Right atrium auricular region (tissue), 2 donors: ENCODE data around the gene PCDH9. TPM values are rescaled to one million over a fixed set of nuclear protein-coding genes. Genes with fewer than 3 reads are reported as not detected.

Experiments used
- DNase-seq: peaks from one replicate; pipeline ENCODE4 v3.0.0-alpha.2; 2019; ENCODE audit warnings: low spot score
- H3K27ac ChIP-seq, 2 donors: fragments of 200-600 bp; sonication (generic); 1 replicate in 1 of 2; 2 replicates in 1 of 2; pipeline ENCODE4 v1.5.1; 2016 to 2019
- H3K27me3 ChIP-seq, 2 donors: fragments of 200-600 bp; sonication (generic); one replicate each; pipeline versions ENCODE4 v1.5.1 to v1.6.0; 2017 to 2019
- H3K36me3 ChIP-seq: fragments of 200-600 bp; sonication (generic); one replicate; pipeline ENCODE4 v1.5.1; 2016
- H3K4me1 ChIP-seq, 2 donors: fragments of 200-600 bp; sonication (generic); one replicate each; pipeline versions ENCODE4 v1.5.1 to v1.6.0; 2017 to 2019
- H3K4me3 ChIP-seq, 2 donors: fragments of 200-600 bp; sonication (generic); 1 replicate in 1 of 2; 2 replicates in 1 of 2; pipeline ENCODE4 v1.5.1; 2017 to 2019; ENCODE audit warnings: mild to moderate bottlenecking in 1 of 2, moderate library complexity in 1 of 2
- H3K9me3 ChIP-seq, 2 donors: fragments of 200-600 bp; sonication (generic); one replicate each; pipeline ENCODE4 v1.5.1; 2019
- CTCF ChIP-seq, 2 donors: fragments of 200-600 bp; sonication (generic); IDR thresholded peaks; one replicate each; pipeline ENCODE4 v1.5.1; 2019; ENCODE audit warnings: antibody characterized with exemption in 2 of 2
- total RNA-seq, 2 donors: library from RNA; depleted of rRNA; stranded (reverse); fragments of >200 nt; gene quantifications; one replicate each; pipeline ENCODE4 v1.1.0, GENCODE V29; 2016

Gene PCDH9
- total RNA-seq, 2 donors from 2014 or later: 19.4 to 28.7 TPM

- Histone ChIP-seq H3K9me3 (no peaks in the 10 kb centered on the region), H3K36me3 (no peaks in the 10 kb centered on the region), H3K27ac (no peak overlapping the region), H3K4me3 (no peak overlapping the region), H3K27me3 (no peaks in the 10 kb centered on the region), H3K4me1 (no peaks in the 10 kb centered on the region)
- TF ChIP-seq CTCF (IDR thresholded peaks at IDR 0.05): no peak
- DNase-seq: no peak
Measured at GRCh38 chr13:66576381-66576780, 653.8 kb downstream of the PCDH9 start.

GRCh38 chr13:66574606-66575005 lies 655.5 kb downstream of the PCDH9 start:
- TF ChIP-seq CTCF (IDR thresholded peaks at IDR 0.05): no peak
- no peak overlapping the region for H3K4me3 ChIP-seq
- H3K27me3 ChIP-seq: no peaks in the 10 kb centered on the region
- H3K27ac ChIP-seq: no peak overlapping the region
- no peaks in the 10 kb centered on the region for H3K4me1 ChIP-seq
- DNase-seq: no peak
- H3K9me3 ChIP-seq: no peaks in the 10 kb centered on the region
- no peaks in the 10 kb centered on the region for H3K36me3 ChIP-seq

- DNase-seq: no peak
- TF ChIP-seq CTCF (IDR thresholded peaks at IDR 0.05): no peak
- no peaks in the 10 kb centered on the region for H3K36me3 ChIP-seq
- no peak overlapping the region for H3K4me3 ChIP-seq
- H3K9me3 ChIP-seq: no peaks in the 10 kb centered on the region
- H3K4me1 ChIP-seq: no peaks in the 10 kb centered on the region
- H3K27me3 ChIP-seq: no peaks in the 10 kb centered on the region
- no peak overlapping the region for H3K27ac ChIP-seq
Measured at GRCh38 chr13:66567899-66568612, 662.1 kb downstream of the PCDH9 start.

- DNase-seq: no peak
- no peaks in the 10 kb centered on the region for H3K27me3 ChIP-seq
- no peaks in the 10 kb centered on the region for H3K36me3 ChIP-seq
- no peak for TF ChIP-seq CTCF (IDR thresholded peaks at IDR 0.05)
- no peak overlapping the region for H3K27ac ChIP-seq
- H3K4me3 ChIP-seq: no peak overlapping the region
- no peaks in the 10 kb centered on the region for H3K9me3 ChIP-seq
- no peaks in the 10 kb centered on the region for H3K4me1 ChIP-seq
Measured at GRCh38 chr13:66565279-66565678, 664.9 kb downstream of the PCDH9 start.

GRCh38 chr13:66563076-66563475 lies 667.1 kb downstream of the PCDH9 start:
- Histone ChIP-seq H3K4me3 (no peak overlapping the region), H3K9me3 (no peaks in the 10 kb centered on the region), H3K4me1 (no peaks in the 10 kb centered on the region), H3K36me3 (no peaks in the 10 kb centered on the region), H3K27ac (no peak overlapping the region), H3K27me3 (no peaks in the 10 kb centered on the region)
- DNase-seq: no peak
- no peak for TF ChIP-seq CTCF (IDR thresholded peaks at IDR 0.05)

GRCh38 chr13:66562054-66562453 lies 668.1 kb downstream of the PCDH9 start:
- no peak for TF ChIP-seq CTCF (IDR thresholded peaks at IDR 0.05)
- no peak overlapping the region for H3K27ac ChIP-seq
- H3K4me3 ChIP-seq: no peak overlapping the region

More at GRCh38 chr13:66562054-66562453, 668.1 kb downstream of the PCDH9 start:
- Histone ChIP-seq H3K27me3 (no peaks in the 10 kb centered on the region), H3K4me1 (no peaks in the 10 kb centered on the region), H3K9me3 (no peaks in the 10 kb centered on the region), H3K36me3 (no peaks in the 10 kb centered on the region)
- no peak for DNase-seq
